ENCODE results near the gene LRCOL1.

Gene LRCOL1

GRCh38 chr12:132558042-132558856 is 52.1 kb downstream of the LRCOL1 start:
- no peaks in the 10 kb centered on the region for H3K9me3 Mint-ChIP-seq
- CTCF ChIA-PET: interaction anchor here (0.7 to 2.2 kb wide), 5 partner anchors 111 to 153 kb away, joined by 3 to 6 read pairs (median 4); no protein-coding TSS in a partner anchor
- H3K4me3 Mint-ChIP-seq: peak overlapping the region; percentile 19
- H3K36me3 Mint-ChIP-seq: peaks cover 2% of the 10 kb centered on the region
- no peak overlapping the region for H3K27ac Mint-ChIP-seq
- H3K4me1 Mint-ChIP-seq: peaks cover 16% of the 10 kb centered on the region
- DNase-seq: peak; percentile 50
- peaks cover 34% of the 10 kb centered on the region for H3K27me3 Mint-ChIP-seq

- H3K36me3 Mint-ChIP-seq: peaks cover 2% of the 10 kb centered on the region
- H3K4me1 Mint-ChIP-seq: peaks cover 16% of the 10 kb centered on the region
- H3K27me3 Mint-ChIP-seq: peaks cover 34% of the 10 kb centered on the region
- CTCF ChIA-PET: interaction anchor here (1.2 to 2.2 kb wide), 3 partner anchors 139 to 144 kb away, joined by 4 to 6 read pairs (median 5); no protein-coding TSS in a partner anchor
- H3K27ac Mint-ChIP-seq: no peak overlapping the region
- no peak overlapping the region for H3K4me3 Mint-ChIP-seq
- no peak for DNase-seq
- no peaks in the 10 kb centered on the region for H3K9me3 Mint-ChIP-seq
Measured at GRCh38 chr12:132557291-132558015, 52.9 kb downstream of the LRCOL1 start.

- Mint-ChIP-seq H3K4me3 (no peak overlapping the region), H3K4me1 (peaks cover 16% of the 10 kb centered on the region), H3K9me3 (no peaks in the 10 kb centered on the region), H3K27ac (no peak overlapping the region), H3K27me3 (peaks cover 34% of the 10 kb centered on the region), H3K36me3 (peaks cover 2% of the 10 kb centered on the region)
- no peak for DNase-seq
- CTCF ChIA-PET: interaction anchor here (2.2 kb wide), 1 partner anchor 143 kb away, joined by 6 read pairs; no protein-coding TSS in a partner anchor
Measured at GRCh38 chr12:132556801-132557200, 53.6 kb downstream of the LRCOL1 start.

- Mint-ChIP-seq H3K27ac (no peak overlapping the region), H3K36me3 (peaks cover 2% of the 10 kb centered on the region), H3K4me1 (peaks cover 15% of the 10 kb centered on the region), H3K4me3 (no peak overlapping the region), H3K27me3 (peaks cover 33% of the 10 kb centered on the region), H3K9me3 (no peaks in the 10 kb centered on the region)
- CTCF ChIA-PET: no interaction called here
- no peak for DNase-seq
Measured at GRCh38 chr12:132556216-132556615, 54.2 kb downstream of the LRCOL1 start.

- Mint-ChIP-seq H3K36me3 (peaks cover 2% of the 10 kb centered on the region), H3K27ac (no peak overlapping the region), H3K27me3 (peaks cover 28% of the 10 kb centered on the region), H3K4me1 (peaks cover 11% of the 10 kb centered on the region), H3K9me3 (no peaks in the 10 kb centered on the region), H3K4me3 (no peak overlapping the region)
- CTCF ChIA-PET: no interaction called here
- no peak for DNase-seq
Measured at GRCh38 chr12:132555686-132556085, 54.7 kb downstream of the LRCOL1 start.

- peak; percentile 46 for DNase-seq
- Mint-ChIP-seq H3K9me3 (no peaks in the 10 kb centered on the region), H3K27me3 (peaks cover 26% of the 10 kb centered on the region), H3K4me3 (no peak overlapping the region), H3K27ac (no peak overlapping the region), H3K4me1 (peaks cover 11% of the 10 kb centered on the region), H3K36me3 (peaks cover 2% of the 10 kb centered on the region)
- CTCF ChIA-PET: interaction anchor here (0.6 to 1.0 kb wide), 5 partner anchors 52 to 141 kb away, joined by 3 to 6 read pairs (median 3); no protein-coding TSS in a partner anchor
Measured at GRCh38 chr12:132554845-132555630, 55.3 kb downstream of the LRCOL1 start.

Data from activated naive CD4-positive, alpha-beta T cell treated with anti-CD3 and anti-CD28 coated beads, Interleukin-2, amount 10 ng/mL, durations not matched to agents 7 days and 5 days (primary cell).